SU-DHL-6 (cell line): Measurements from ENCODE around the gene IL17REL.

Experiments
- CTCF ChIP-seq: fragments of 200-600 bp; sonication (generic); IDR thresholded peaks from one replicate; pipeline ENCODE4 v1.5.1; 2017; ENCODE audit warnings: antibody characterized with exemption, mild to moderate bottlenecking, low read length, moderate library complexity; ENCODE audit not compliant: insufficient read depth, poor library complexity, severe bottlenecking
- EZH2phosphoT487 ChIP-seq: fragments of 200-600 bp; sonication (generic), shearing (Covaris generic); conservative IDR thresholded peaks from 2 replicates; pipeline ENCODE4 v1.6.1; 2018; ENCODE audit warnings: mild to moderate bottlenecking, antibody characterized with exemption, low read length, moderate library complexity, mixed read lengths

GRCh38 chr22:50004918-50005317, 7.6 kb downstream of the IL17REL start:
- TF ChIP-seq CTCF (no peak), EZH2phosphoT487 (no peak)
